PFSK-1 (cell line): ENCODE measurements around the gene SLC25A44.

Experiments
- FOXP2 ChIP-seq: optimal IDR thresholded peaks from 2 replicates; pipeline ENCODE3; 2011; ENCODE audit warnings: borderline replicate concordance, control low read depth, inconsistent platforms; ENCODE audit not compliant: insufficient read depth; ENCODE audit errors: extremely low read length, extremely low read depth
- POLR2AphosphoS5 ChIP-seq: IDR thresholded peaks from 2 replicates; pipeline ENCODE4 v1.6.1; 2012; ENCODE audit warnings: low read depth, mild to moderate bottlenecking, control low read depth, low read length, moderate library complexity
- REST ChIP-seq, 2 experiments: IDR thresholded peaks; 2 replicates each; pipeline versions ENCODE4 v1.6.1 to v1.8.0; 2011 to 2012; ENCODE audit warnings: low read depth in 2 of 2, low read length in 2 of 2, control low read depth in 1 of 2, inconsistent platforms in 1 of 2, mild to moderate bottlenecking in 1 of 2, moderate library complexity in 1 of 2; ENCODE audit not compliant: insufficient read depth in 1 of 2
- SIN3A ChIP-seq: IDR thresholded peaks from 2 replicates; pipeline ENCODE4 v1.6.1; 2012; ENCODE audit warnings: mild to moderate bottlenecking, low read length, moderate library complexity, borderline replicate concordance; ENCODE audit not compliant: insufficient read depth
- TAF1 ChIP-seq: IDR thresholded peaks from 2 replicates; pipeline ENCODE4 v1.6.1; 2012; ENCODE audit warnings: low read length, control low read depth, borderline replicate concordance; ENCODE audit not compliant: insufficient read depth

SLC25A44 gene

GRCh38 chr1:156193208-156193487, 756 bp upstream of the SLC25A44 start:
- no peak for TF ChIP-seq TAF1
- no peak for TF ChIP-seq SIN3A
- no peak for TF ChIP-seq POLR2AphosphoS5
- no peak for TF ChIP-seq REST (IDR thresholded peaks at IDR 0.05; ENCODE audit: insufficient read depth in 1 of 2, low read depth in 2 of 2, low read length in 2 of 2)
- TF ChIP-seq FOXP2: no peak

GRCh38 chr1:156194300-156194652, 372 bp downstream of the SLC25A44 start:
- no peak for TF ChIP-seq FOXP2

- TF ChIP-seq SIN3A (no peak), POLR2AphosphoS5 (no peak), TAF1 (no peak), FOXP2 (no peak), REST (IDR thresholded peaks at IDR 0.05; ENCODE audit: insufficient read depth in 1 of 2, low read depth in 2 of 2, low read length in 2 of 2) (no peak)
Observed at GRCh38 chr1:156195853-156196252, 1.9 kb downstream of the SLC25A44 start.

- TF ChIP-seq SIN3A (no peak), REST (IDR thresholded peaks at IDR 0.05; ENCODE audit: insufficient read depth in 1 of 2, low read depth in 2 of 2, low read length in 2 of 2) (no peak), POLR2AphosphoS5 (no peak), FOXP2 (no peak), TAF1 (no peak)
Observed at GRCh38 chr1:156196445-156196844, 2.5 kb downstream of the SLC25A44 start.

- TF ChIP-seq POLR2AphosphoS5: no peak
- TF ChIP-seq REST (IDR thresholded peaks at IDR 0.05; ENCODE audit: insufficient read depth in 1 of 2, low read depth in 2 of 2, low read length in 2 of 2): no peak
- TF ChIP-seq TAF1: no peak
- TF ChIP-seq SIN3A: no peak
- TF ChIP-seq FOXP2: no peak
Observed at GRCh38 chr1:156198831-156199349, 5.0 kb downstream of the SLC25A44 start.
